Measurements from ENCODE around the gene ABAT. TPM values are rescaled to one million over a fixed set of nuclear protein-coding genes. Genes with fewer than 3 reads are reported as not detected.

Gene ABAT
- total and polyA plus RNA-seq, 10 of the 15 experiments (the other 5 are each of a cell fraction or from before 2014, with no cell fraction given): 1.0 to 10.6 (median 1.9) TPM

- TF ChIP-seq ZBTB11 (CRISPR knock-in tag; IDR thresholded peaks at IDR 0.05): no peak
- TF ChIP-seq NFYB (IDR thresholded peaks at IDR 0.05; ENCODE audit: insufficient read depth, low read depth, low read length): no peak
Measured at GRCh38 chr16:8764525-8765250, 90.3 kb downstream of the ABAT start (continued).

GRCh38 chr16:8767176-8767575 lies 92.8 kb downstream of the ABAT start:
- DNase-seq (ENCODE audit: low read depth, low spot score) (no peak), FAIRE-seq (no peak), ATAC-seq (no peak)
- CTCF ChIA-PET: no interaction called here
- 54% methylated on average over 8 of the region's 8 CpGs for WGBS (ENCODE audit: insufficient coverage, insufficient replicate concordance, low lambda C conversion rate, missing lambda C conversion rate)
- intact Hi-C loops (cut with micrococcal nuclease; ENCODE audit: unreplicated experiment): no loop called here
- Histone ChIP-seq H3K27me3 (replicated peaks in 1 of 2; ENCODE audit: control insufficient read depth in 2 of 2, insufficient read depth in 2 of 2, low read length in 1 of 2) (no peaks in the 10 kb centered on the region), H3K36me3 (ENCODE audit: control insufficient read depth in 2 of 2, insufficient read depth in 2 of 2, low read length in 1 of 2) (no peaks in the 10 kb centered on the region), H3K4me1 (ENCODE audit: control insufficient read depth, insufficient read depth, low read length) (no peaks in the 10 kb centered on the region), H4K20me1 (ENCODE audit: control insufficient read depth, insufficient read depth) (no peaks in the 10 kb centered on the region), H3K9me3 (replicated peaks; ENCODE audit: control insufficient read depth, insufficient read depth, low read length) (no peaks in the 10 kb centered on the region), H3K4me3 (no peak overlapping the region), H3K4me2 (ENCODE audit: control insufficient read depth, insufficient read depth) (no peak overlapping the region), H3K9ac (ENCODE audit: control insufficient read depth, insufficient read depth, low read length) (no peak overlapping the region), H2AFZ (ENCODE audit: control insufficient read depth, low read depth, low read length) (no peak overlapping the region), H3K27ac (ENCODE audit: control insufficient read depth, insufficient read depth) (no peak overlapping the region), H3K79me2 (ENCODE audit: control insufficient read depth, insufficient read depth, low read length) (no peaks in the 10 kb centered on the region)
- RAD21 ChIA-PET (ENCODE audit: unreplicated experiment): no interaction called here
- no TSS peak for BruUV-seq (replicated peaks)
- POLR2A ChIA-PET: no interaction called here
- TF ChIP-seq USF1 (IDR thresholded peaks at IDR 0.05; ENCODE audit: borderline replicate concordance, extremely low read length, insufficient read depth, low read depth, low read length): no peak
- TF ChIP-seq EZH2 (IDR thresholded peaks at IDR 0.05; ENCODE audit: borderline replicate concordance, control insufficient read depth, low read depth, low read length): no peak
- no peak for TF ChIP-seq NFXL1 (IDR thresholded peaks at IDR 0.05; ENCODE audit: borderline replicate concordance)
- no peak for TF ChIP-seq MXI1 (IDR thresholded peaks at IDR 0.05; ENCODE audit: low read depth, low read length)
- in situ Hi-C loops (cut with MboI): no loop called here
- SMC1A ChIA-PET (ENCODE audit: uncharacterized antibody, unreplicated experiment): no interaction called here

Measured in GM12878 (cell line).